GM21447 (cell line): ENCODE measurements around the gene BRAP.
"Not testable (repeated sequence)": the region's sequence is repeated elsewhere in the genome, so short reads cannot be mapped to it uniquely, and the experiment has no call there.

Experiments used
- ATAC-seq: cut with Tn5 transposase; IDR thresholded peaks from one replicate; pipeline ENCODE4 v1.9.1; 2021; ENCODE audit not compliant: unreplicated experiment

Gene BRAP

DNA sequence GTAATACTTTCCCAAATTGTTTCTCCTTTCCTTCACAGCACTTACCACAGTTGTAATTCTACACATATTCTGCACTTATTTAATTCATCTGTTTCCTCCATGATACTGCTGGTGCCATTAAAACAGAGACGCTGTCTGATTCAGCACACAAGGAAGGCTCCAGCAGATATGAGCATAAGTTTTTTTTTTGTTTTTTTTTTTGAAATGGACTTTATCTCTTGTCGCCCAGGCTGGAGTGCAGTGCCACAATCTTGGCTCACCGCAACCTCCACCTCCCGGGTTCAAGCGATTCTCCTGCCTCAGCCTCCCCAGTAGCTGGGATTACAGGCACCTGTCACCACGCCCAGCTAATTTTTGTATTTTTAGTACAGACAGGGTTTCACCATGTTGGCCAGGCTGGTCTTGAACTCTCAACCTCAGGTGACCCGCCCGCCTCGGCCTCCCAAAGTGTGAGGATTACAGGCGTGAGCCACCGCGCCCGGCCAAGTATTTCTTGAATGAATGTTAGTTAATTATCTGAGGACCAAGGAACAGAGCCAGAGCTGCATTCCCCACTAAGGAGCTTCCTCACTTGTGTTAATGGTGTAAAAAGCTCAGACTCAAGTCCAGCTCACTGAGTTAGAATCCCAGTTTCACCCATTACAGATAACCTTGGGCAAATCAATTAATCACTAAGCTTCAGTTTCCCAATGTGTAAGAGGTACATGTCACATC, 1.1 kb downstream of the BRAP start:
- ATAC-seq, result not testable (repeated sequence)

DNA sequence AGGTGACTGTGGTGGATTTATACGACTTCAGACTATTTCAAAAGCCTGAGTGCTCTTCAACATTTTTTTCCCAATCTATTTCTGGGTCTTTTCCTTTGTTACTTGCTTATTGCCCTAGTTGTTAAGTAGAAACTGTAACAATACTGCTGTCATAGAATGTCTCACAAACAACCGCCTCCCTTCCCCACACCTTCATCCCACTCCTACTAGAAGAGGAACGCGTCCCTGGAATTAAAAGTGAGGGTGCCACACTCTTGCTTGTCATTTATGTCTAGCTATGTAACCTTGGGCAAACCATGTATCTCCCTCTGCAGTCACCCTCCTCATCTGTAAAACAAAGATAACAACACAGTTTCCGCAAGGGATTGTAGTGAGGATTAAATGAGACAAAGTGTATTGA, 8.6 kb downstream of the BRAP start:
- ATAC-seq, result no peak

DNA sequence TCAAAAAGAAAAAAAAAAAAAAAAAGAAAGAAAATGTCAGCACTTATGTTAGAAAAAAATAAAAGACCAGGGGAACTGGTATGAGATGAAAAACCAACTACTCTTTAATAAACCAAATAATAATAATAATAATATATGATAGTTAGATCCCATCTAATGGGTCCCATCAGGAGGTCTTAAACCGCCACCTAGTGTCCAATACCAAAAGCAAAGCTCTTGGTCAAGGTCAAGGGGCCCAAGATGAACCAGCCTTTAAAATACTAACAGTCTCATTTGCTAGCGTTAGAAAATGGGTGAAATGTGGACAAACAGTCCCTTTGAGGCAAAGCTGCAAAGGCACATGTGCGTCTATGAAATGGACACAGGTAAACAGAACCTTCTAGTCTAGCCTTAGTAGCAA, 12.3 kb downstream of the BRAP start:
- ATAC-seq, result no peak

- no peak for ATAC-seq
Observed at GRCh38 chr12:111672822-111673381, 12.9 kb downstream of the BRAP start.

- no peak for ATAC-seq
Observed at GRCh38 chr12:111664961-111665865, 20.5 kb downstream of the BRAP start.

DNA sequence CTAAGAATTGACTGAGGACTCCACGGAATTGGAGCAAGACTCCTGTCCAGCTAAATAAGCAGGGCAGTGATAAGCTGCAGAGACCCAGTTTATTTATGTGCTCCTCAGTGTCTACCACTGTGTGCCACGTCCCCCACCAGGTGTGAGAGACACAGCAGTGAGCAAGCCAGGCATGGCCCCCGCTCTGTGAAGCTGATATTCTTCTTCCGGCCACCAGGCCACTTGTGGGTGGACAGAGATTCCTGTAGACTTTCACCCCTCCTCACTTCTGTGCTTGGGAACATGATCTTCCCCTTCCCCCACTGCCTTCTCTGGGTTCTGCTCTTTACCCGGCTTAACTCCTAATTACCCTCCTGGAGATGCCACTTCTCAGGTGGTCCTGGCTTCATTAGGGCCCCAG, 21.3 kb downstream of the BRAP start:
- ATAC-seq, result no peak

DNA sequence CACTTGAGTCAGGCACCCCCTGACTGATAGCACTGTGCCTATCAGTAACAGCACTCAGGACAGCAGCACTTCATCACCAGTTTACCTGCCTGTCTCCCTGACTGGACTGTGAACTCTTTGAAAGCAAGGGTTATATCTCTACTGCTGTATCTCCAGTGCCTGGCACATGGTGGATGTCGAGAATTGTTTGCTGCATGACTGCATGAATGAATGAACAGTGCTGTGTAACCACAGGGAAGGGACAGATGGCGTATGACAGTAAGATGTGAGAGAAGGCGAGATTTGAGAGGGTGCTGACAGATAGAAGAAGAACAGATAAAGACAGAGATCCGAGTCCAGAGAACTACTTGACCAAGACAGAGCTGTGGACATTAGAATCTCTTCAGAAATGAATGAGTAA, 29.7 kb downstream of the BRAP start:
- no peak for ATAC-seq

DNA sequence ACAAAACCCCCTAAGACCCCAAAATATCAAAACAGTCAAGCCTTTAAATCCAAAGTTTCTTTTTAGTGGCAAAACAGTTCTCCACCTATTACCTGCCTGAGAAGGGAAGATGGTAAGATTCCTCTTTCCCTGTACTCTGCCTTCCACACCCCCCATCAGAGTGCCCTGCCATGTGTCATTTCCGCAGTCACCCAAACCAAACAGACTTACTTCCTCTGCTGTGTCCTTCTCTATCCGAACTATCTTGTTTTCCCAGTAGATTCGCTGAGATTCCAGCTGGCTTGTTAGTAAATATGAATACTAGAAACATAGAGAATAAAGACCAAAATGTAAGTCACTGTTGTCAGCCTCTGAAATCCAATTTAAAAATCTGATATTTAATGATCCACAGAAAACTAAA, 30.4 kb downstream of the BRAP start:
- ATAC-seq, result no peak

GRCh38 chr12:111653596-111653995, 32.2 kb downstream of the BRAP start:
- no peak for ATAC-seq

DNA sequence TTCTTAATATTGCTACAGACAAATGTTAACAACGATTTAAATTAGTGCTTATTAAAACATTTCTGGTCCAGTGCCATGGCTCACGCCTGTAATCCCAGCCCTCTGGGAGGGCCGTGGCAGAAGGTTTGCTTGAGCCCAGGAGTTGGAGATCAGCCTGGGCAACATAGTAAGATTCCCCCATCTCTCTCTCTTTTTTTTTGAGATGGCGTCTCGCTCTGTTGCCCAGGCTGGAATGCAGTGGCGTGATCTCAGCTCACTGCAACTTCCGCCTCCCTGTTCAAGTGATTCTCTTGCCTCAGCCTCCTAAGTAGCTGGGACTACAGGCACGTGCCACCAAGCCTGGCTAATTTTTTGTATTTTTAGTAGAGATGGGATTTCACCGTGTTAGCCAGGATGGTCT, 33.2 kb downstream of the BRAP start:
- not testable (repeated sequence) for ATAC-seq

- ATAC-seq, result no peak
Observed at GRCh38 chr12:111650912-111651311, 34.8 kb downstream of the BRAP start.

DNA sequence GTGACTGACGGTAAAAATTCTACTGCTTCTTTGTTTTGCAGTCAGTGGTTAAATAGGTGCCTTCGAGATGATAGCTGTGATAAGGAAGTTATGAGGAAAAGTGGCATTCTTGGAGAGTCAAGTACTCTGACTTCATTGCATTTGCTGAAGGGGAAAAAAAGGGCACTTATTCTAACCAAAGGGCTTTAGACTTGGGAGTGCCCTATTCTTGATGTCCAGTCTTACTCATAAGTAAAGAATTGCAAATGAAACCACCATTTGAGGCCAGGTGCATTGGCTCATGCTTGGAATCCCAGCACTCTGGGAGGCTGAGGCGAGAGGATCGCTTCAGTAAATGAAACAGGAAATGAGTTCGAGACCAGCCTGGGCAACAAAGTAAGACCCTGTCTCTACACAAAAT, 40.3 kb downstream of the BRAP start:
- ATAC-seq, result no peak

DNA sequence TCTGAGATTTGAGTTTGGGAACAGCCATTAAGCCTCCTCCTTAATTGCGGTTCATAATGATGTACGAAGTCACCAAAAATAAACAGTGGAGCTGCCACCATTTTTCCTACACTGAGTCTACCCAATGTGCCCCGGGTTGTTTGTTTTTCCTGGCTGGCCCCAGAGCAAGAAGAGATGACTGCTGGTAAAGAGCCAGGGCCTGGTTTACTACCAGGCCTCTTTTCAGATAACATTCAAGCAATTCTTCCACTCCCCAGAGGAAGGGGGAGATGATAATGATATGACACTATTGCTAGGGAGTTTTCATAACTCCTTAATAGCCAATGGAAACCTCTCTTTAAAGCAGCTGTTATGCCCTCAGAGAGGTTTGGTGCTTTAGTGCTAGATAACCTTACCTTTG, 42.3 kb downstream of the BRAP start:
- no peak for ATAC-seq

DNA sequence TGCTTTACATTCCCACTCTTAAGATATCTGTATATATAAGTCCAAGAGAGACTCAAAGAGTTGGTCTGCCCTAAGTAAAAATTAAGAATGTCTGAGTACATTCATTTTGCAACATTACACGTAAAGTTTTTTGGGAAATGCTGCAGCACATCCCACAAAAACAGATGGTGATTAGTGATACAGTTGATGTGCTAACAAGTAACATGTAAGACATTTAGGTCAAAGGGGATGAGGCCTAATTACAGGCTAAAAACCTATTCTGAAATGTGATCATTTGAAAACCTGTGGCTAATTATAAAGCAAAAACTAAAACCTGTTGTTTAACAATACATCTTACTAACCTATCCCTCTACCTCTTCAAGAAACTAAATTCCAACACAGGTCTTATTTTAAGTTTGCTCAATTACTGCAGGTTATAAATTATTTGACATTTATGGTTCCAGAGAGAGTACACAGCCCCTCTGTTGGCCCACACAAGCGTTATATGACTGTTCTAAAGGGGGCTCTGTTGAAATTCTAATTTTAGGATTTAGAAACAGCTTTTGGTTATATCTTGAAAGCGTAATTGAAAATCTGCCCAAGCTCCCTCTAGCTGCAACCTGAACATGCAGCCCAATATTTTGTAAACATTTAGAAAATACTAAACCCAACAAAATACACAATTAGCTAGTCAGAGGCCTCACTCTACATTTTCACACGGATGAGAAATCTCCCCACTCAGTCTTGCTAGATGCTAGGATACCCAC, 42.9 kb downstream of the BRAP start:
- ATAC-seq, result no peak

DNA sequence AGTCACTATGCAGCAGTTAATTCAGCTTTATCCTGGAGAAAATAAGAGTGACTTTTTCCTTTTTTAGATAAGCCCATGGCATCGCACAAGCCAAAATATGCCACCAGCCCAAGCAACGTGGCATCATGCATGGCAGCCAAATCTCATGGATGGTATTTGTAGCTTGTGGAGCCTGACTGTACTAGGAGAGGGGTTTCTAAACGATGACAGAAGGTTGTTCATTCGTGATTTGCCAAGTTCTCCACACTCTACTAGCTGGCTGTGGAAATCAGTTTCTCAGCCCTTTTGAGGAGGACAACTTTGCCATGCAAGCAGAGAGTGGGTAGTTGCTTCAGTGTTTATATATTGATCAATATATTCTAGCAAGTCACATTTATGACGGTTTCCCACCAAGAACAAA, 45.2 kb downstream of the BRAP start:
- no peak for ATAC-seq

DNA sequence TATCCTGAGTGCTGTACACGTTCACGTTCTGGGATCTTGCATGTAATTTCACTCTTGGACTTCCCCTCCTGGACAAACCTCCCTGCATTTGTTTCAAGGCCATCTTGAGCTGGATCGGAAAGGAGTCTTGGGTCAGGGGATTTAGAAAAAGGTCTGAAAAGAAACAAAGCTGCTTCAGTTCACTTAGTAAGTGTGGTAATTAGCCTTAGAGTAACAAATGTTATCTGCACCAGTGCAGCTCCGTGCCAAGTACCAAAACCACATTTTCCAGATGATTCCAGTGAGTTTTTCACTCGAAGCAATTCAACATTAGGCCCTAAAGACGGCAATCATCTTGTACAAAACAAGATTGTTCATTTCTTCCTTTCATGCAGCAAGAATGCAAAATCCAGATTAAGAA, 47.2 kb downstream of the BRAP start:
- ATAC-seq, result no peak

DNA sequence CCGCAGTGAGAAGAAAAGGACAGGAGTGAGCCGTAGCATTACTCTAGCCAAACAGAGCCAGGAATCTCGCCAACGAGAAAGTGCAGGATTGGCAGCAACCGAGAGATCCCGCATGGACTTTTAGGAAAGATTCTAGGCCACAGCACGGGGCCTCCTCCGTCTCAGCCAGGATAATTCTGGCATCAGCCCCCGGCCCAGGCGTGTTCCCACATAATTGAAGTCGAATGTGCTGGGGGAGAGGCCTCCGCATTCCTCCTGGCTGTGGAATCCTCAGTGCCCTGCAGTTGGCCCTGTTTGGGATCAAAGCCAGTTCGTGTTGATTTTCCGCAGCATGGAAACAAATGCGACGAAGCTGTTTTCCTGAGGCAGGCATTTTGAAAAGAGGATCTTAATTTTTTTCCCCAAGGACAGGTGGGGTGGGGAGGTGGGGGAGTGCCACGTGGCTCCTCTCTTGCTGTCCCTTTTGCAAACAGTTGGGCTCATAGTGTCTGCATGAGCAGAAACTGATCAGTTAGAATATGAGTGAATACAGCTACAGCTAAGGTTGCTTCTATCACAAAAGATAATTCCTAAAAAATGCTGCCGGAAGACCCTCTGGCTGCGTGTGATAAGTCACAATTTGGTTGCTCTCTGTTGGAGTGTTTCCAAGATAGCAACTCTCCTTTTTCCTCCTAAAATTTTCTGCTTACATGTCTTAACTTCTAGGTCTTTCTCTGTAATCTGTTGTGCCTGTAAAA, 49.4 kb downstream of the BRAP start:
- ATAC-seq, result no peak

- ATAC-seq, result no peak
Observed at GRCh38 chr12:111635524-111635923, 50.2 kb downstream of the BRAP start.

GRCh38 chr12:111628505-111629260, 57.1 kb downstream of the BRAP start:
- ATAC-seq, result no peak

DNA sequence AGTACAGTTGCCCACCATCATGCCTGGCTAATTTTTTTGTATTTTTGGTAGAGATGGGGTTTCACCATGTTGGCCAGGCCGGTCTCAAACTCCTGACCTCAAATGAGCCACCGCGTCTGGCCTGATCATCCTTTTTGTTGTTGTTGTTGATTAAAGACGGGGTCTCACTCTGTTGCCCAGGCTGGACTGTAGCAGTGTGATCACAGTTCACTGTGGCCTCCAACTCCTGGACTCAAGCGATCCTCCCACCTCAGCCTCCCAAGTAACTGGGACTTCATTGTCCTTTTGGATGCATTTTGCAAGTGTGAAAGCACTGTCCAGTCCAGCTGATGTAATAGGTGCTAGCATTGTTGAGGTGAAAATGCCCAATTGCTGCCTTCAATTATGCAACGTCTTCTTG, 59.5 kb downstream of the BRAP start:
- ATAC-seq, result no peak
